Testis (tissue), 3 donors: Measurements from ENCODE around the gene SPATA6L. TPM values are rescaled to one million over a fixed set of nuclear protein-coding genes. Genes with fewer than 3 reads are reported as not detected.

Source experiments
- DNase-seq: peaks from one replicate; pipeline ENCODE4 v3.0.0-alpha.2; 2019
- H3K27ac ChIP-seq, 2 donors: fragments of 200-600 bp; sonication (generic); one replicate each; pipeline ENCODE4 v1.5.1; 2019
- H3K27me3 ChIP-seq: fragments of 200-600 bp; sonication (generic); one replicate; pipeline ENCODE4 v1.5.1; 2019
- H3K36me3 ChIP-seq: fragments of 200-600 bp; sonication (generic); one replicate; pipeline ENCODE4 v1.5.1; 2017; ENCODE audit warnings: low read depth; ENCODE audit errors: missing control alignments
- H3K4me1 ChIP-seq: fragments of 200-600 bp; sonication (generic); one replicate; pipeline ENCODE4 v1.5.1; 2019
- H3K4me3 ChIP-seq, 2 donors: fragments of 200-600 bp; sonication (generic); one replicate each; pipeline ENCODE4 v1.5.1; 2017 to 2019
- H3K9me3 ChIP-seq: fragments of 200-600 bp; sonication (generic); one replicate; pipeline ENCODE4 v1.5.1; 2017
- CTCF ChIP-seq, 3 experiments: fragments of 450-650 bp in 2 of 3; fragments of 200-600 bp in 1 of 3; sonication (generic) in 1 of 3; IDR thresholded peaks; one replicate each; pipeline ENCODE4 v1.5.1; 2016 to 2019; ENCODE audit warnings: antibody characterized with exemption in 3 of 3, mild to moderate bottlenecking in 2 of 3, moderate library complexity in 1 of 3
- POLR2A ChIP-seq: fragments of 450-650 bp; IDR thresholded peaks from one replicate; pipeline ENCODE4 v1.6.1; 2017; ENCODE audit warnings: antibody characterized with exemption, mild to moderate bottlenecking, moderate library complexity
- WGBS, 2 donors: methylation state at CpG; one replicate each; pipeline ENCODE4 v1.1.5; 2018; 5-methylcytosine and 5-hydroxymethylcytosine counted together
- intact Hi-C: fragments of 100-400 bp; cut with DNase I; formaldehyde crosslinking; loops from one replicate; pipeline ENCODE4 v1.15.1; 2023; ENCODE audit warnings: low total_unique reads
- polyA plus RNA-seq: library from polyadenylated mRNA; stranded (reverse); fragments of 350-450 nt; fragmentation: Illumina TruSeq; extraction: RNeasy Lipid Tissue Mini Kit (QIAGEN cat#74804); gene quantifications from one replicate; pipeline ENCODE4 v1.2.3, GENCODE V29; 2014; ENCODE audit warnings: low read depth, low replicate concordance; ENCODE audit not compliant: insufficient read depth
- total RNA-seq, 2 donors: library from RNA; depleted of rRNA; stranded (reverse); fragments of >200 nt; gene quantifications; one replicate each; pipeline ENCODE4 v1.2.3, GENCODE V29; 2016

The SPATA6L gene
- total and polyA plus RNA-seq, 3 donors from 2014 or later = 12.8 to 42.3 (median 27.5) TPM

GRCh38 chr9:4604678-4605095 is 61.6 kb downstream of the SPATA6L start:
- Histone ChIP-seq H3K27me3 (no peaks in the 10 kb centered on the region), H3K4me1 (no peaks in the 10 kb centered on the region), H3K36me3 (no peaks in the 10 kb centered on the region), H3K4me3 (no peak overlapping the region), H3K9me3 (no peaks in the 10 kb centered on the region), H3K27ac (no peak overlapping the region)
- peak; percentile 86 for DNase-seq
- intact Hi-C loops = no loop called here
- TF ChIP-seq POLR2A (no peak), CTCF (IDR thresholded peaks at IDR 0.05) (peak; percentile 23 to 92 (median 53))

GRCh38 chr9:4603830-4604229 is 62.5 kb downstream of the SPATA6L start:
- no peak overlapping the region for H3K4me3 ChIP-seq
- no peaks in the 10 kb centered on the region for H3K27me3 ChIP-seq
- H3K36me3 ChIP-seq = no peaks in the 10 kb centered on the region
- intact Hi-C loops = no loop called here
- no peak overlapping the region for H3K27ac ChIP-seq
- 80 to 89% methylated on average over 5 of the region's 5 CpGs for WGBS, 2 donors
- H3K4me1 ChIP-seq = no peaks in the 10 kb centered on the region
- no peaks in the 10 kb centered on the region for H3K9me3 ChIP-seq
- no peak for DNase-seq
- TF ChIP-seq POLR2A (no peak), CTCF (IDR thresholded peaks at IDR 0.05) (no peak)

DNA sequence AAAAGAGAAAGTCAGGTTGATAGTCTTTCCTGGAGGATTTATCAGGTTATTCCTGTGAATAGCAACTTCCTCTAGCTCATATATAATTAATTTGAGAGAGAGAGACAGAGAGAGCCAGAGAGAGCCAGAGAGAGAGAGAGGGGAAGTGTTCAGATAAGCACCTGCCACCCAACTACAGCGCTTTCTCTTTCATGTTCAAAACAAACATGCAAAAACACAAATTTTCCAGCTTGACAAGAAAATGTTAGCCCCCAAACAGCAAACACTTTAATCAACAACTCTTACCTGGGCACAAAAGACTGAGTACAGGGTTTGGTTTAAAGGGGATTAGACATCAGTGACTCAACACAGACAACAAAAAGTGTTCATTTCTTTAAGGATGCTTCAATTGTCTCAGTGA is 65.9 kb downstream of the SPATA6L start:
- Histone ChIP-seq H3K27me3 (no peaks in the 10 kb centered on the region), H3K36me3 (no peaks in the 10 kb centered on the region), H3K9me3 (no peaks in the 10 kb centered on the region), H3K4me3 (no peak overlapping the region), H3K27ac (no peak overlapping the region), H3K4me1 (no peaks in the 10 kb centered on the region)
- intact Hi-C loops = no loop called here
- WGBS, 2 donors = 60 to 92% methylated on average over 1 of the region's 1 CpG
- DNase-seq = no peak
- TF ChIP-seq POLR2A = no peak
- TF ChIP-seq CTCF (IDR thresholded peaks at IDR 0.05) = no peak

- Histone ChIP-seq H3K4me3 (no peak overlapping the region), H3K4me1 (no peaks in the 10 kb centered on the region), H3K9me3 (no peaks in the 10 kb centered on the region), H3K36me3 (no peaks in the 10 kb centered on the region), H3K27ac (no peak overlapping the region), H3K27me3 (no peaks in the 10 kb centered on the region)
- TF ChIP-seq CTCF (IDR thresholded peaks at IDR 0.05) (no peak), POLR2A (no peak)
- intact Hi-C loops = no loop called here
- 68 to 74% methylated on average over 11 of the region's 11 CpGs for WGBS, 2 donors
- no peak for DNase-seq
These were observed 69.9 kb downstream of the SPATA6L start for GRCh38 chr9:4596165-4596922.

GRCh38 chr9:4594994-4595393 is 71.3 kb downstream of the SPATA6L start:
- Histone ChIP-seq H3K4me3 (no peak overlapping the region), H3K36me3 (no peaks in the 10 kb centered on the region), H3K27ac (no peak overlapping the region), H3K27me3 (no peaks in the 10 kb centered on the region), H3K9me3 (no peaks in the 10 kb centered on the region), H3K4me1 (no peaks in the 10 kb centered on the region)
- intact Hi-C loops = no loop called here
- DNase-seq = no peak
- WGBS, 2 donors = 67 to 70% methylated on average over 2 of the region's 2 CpGs
- TF ChIP-seq CTCF (IDR thresholded peaks at IDR 0.05) (no peak), POLR2A (no peak)
